Esophagus squamous epithelium (tissue), 5 donors: ENCODE results near the gene HECA. TPM values are rescaled to one million over a fixed set of nuclear protein-coding genes. Genes with fewer than 3 reads are reported as not detected.

Source experiments
- DNase-seq: peaks from one replicate; lab custom pipeline; 2025; lab: John Stamatoyannopoulos, UW
- H3K27ac ChIP-seq, 4 donors: fragments of 200-600 bp; sonication (generic); one replicate each; pipeline ENCODE4 v1.5.1; 2016 to 2019; ENCODE audit warnings: mild to moderate bottlenecking in 1 of 4
- H3K27me3 ChIP-seq, 4 donors: fragments of 200-600 bp; sonication (generic); 1 replicate in 3 of 4; 2 replicates in 1 of 4; pipeline versions ENCODE4 v1.5.1 to v1.6.0; 2017 to 2021; ENCODE audit warnings: antibody characterized with exemption in 1 of 4
- H3K36me3 ChIP-seq, 3 donors: fragments of 200-600 bp; sonication (generic); one replicate each; pipeline ENCODE4 v1.5.1; 2016 to 2019
- H3K4me1 ChIP-seq, 3 donors: fragments of 200-600 bp; sonication (generic); one replicate each; pipeline ENCODE4 v1.5.1; 2017 to 2019
- H3K4me3 ChIP-seq, 4 donors: fragments of 200-600 bp; sonication (generic); 1 replicate in 3 of 4; 2 replicates in 1 of 4; pipeline ENCODE4 v1.5.1; 2016 to 2019; ENCODE audit warnings: mild to moderate bottlenecking in 2 of 4, moderate library complexity in 1 of 4
- H3K9me3 ChIP-seq, 3 donors: fragments of 200-600 bp; sonication (generic); one replicate each; pipeline ENCODE4 v1.5.1; 2016 to 2019
- CTCF ChIP-seq, 6 experiments: fragments of 450-650 bp in 4 of 6; fragments of 200-600 bp in 2 of 6; sonication (generic) in 2 of 6; IDR thresholded peaks; one replicate each; pipeline ENCODE4 v1.5.1; 2016 to 2019; ENCODE audit warnings: antibody characterized with exemption in 6 of 6, mild to moderate bottlenecking in 4 of 6, moderate library complexity in 4 of 6
- POLR2A ChIP-seq, 4 donors: fragments of 450-650 bp; IDR thresholded peaks; one replicate each; pipeline ENCODE4 v1.6.1; 2017; ENCODE audit warnings: antibody characterized with exemption in 4 of 4, mild to moderate bottlenecking in 4 of 4, moderate library complexity in 3 of 4
- WGBS, 2 donors: methylation state at CpG; one replicate each; pipeline ENCODE4 v1.1.5; 2018; 5-methylcytosine and 5-hydroxymethylcytosine counted together
- intact Hi-C: fragments of 100-400 bp; cut with DNase I; formaldehyde crosslinking; loops from one replicate; pipeline ENCODE4 v1.15.0; 2022
- total RNA-seq, 4 donors: library from RNA; depleted of rRNA; stranded (reverse); fragments of >200 nt; gene quantifications; one replicate each; pipeline ENCODE4 v1.1.0, GENCODE V29; 2016
- donor health status: DM: yes; HTN: yes; CAD: no.

The HECA gene
- total RNA-seq, 4 donors from 2014 or later = 29.6 to 44.4 (median 35.8) TPM

DNA sequence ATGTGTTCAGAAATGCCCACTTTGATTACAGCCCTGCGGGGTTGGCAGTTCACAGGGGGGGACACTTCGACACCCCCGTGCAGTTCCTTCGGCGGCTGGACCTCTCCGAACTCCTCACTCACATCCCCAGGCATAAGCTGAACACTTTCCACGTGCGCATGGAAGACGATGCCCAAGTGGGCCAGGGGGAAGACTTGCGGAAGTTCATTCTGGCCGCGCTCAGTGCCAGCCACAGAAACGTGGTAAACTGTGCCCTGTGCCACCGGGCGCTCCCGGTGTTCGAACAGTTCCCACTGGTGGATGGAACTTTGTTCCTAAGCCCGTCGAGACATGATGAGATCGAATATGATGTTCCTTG lies 32.1 kb downstream of the HECA start:
- Histone ChIP-seq H3K27me3 (no peaks in the 10 kb centered on the region), H3K4me3 (no peak overlapping the region), H3K4me1 (peaks cover under 1 to 33% (median 8%) of the 10 kb centered on the region in 3 donors), H3K27ac (no peak overlapping the region), H3K36me3 (peaks cover 12 to 37% (median 17%) of the 10 kb centered on the region in 3 donors), H3K9me3 (no peaks in the 10 kb centered on the region)
- 93 to 94% methylated on average over 17 to 20 of the region's 20 CpGs for WGBS, 2 donors
- TF ChIP-seq POLR2A (IDR thresholded peaks at IDR 0.05) (no peak), CTCF (IDR thresholded peaks at IDR 0.05) (no peak)
- DNase-seq = no peak
- intact Hi-C loops = no loop called here

- DNase-seq = no peak
- peaks cover 0 to 31% (median 9%) of the 10 kb centered on the region in 3 donors for H3K4me1 ChIP-seq
- TF ChIP-seq POLR2A (IDR thresholded peaks at IDR 0.05) (no peak), CTCF (IDR thresholded peaks at IDR 0.05) (no peak)
- H3K4me3 ChIP-seq = no peak overlapping the region
- 44 to 45% methylated on average over 4 of the region's 4 CpGs for WGBS, 2 donors
- H3K27ac ChIP-seq = peak overlapping the region in 2 of 4 donors; percentile 29 to 44
- H3K9me3 ChIP-seq = no peaks in the 10 kb centered on the region
- intact Hi-C loops = no loop called here
- no peaks in the 10 kb centered on the region for H3K27me3 ChIP-seq
- peaks cover 3 to 54% (median 6%) of the 10 kb centered on the region in 3 donors for H3K36me3 ChIP-seq
Measured at GRCh38 chr6:139172151-139172550, 37.3 kb downstream of the HECA start.

DNA sequence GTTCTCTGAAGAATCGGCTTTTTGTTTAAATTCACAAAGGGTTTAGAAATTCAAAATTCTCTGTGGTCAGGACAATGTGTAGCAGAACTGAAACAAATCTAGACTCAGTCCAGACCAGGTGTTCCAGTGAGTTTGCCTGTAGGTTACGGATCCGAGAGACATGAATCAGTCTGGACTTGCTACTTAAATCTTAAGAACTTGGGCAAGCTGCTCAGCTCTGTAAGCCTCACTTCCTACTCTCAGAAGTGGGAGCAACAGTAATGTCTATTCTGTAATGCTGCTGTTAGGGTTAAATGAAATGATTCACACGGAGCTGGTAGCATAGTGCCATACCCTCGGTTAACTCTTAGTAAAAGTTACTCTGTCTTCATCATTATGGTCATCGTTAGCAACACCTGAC lies 37.7 kb downstream of the HECA start:
- 36 to 45% methylated on average over 6 of the region's 6 CpGs for WGBS, 2 donors
- no peaks in the 10 kb centered on the region for H3K27me3 ChIP-seq
- H3K4me3 ChIP-seq = no peak overlapping the region
- H3K36me3 ChIP-seq = peaks cover 0 to 54% (median 2%) of the 10 kb centered on the region in 3 donors
- H3K9me3 ChIP-seq = no peaks in the 10 kb centered on the region
- peaks cover 0 to 31% (median 9%) of the 10 kb centered on the region in 3 donors for H3K4me1 ChIP-seq
- intact Hi-C loops = no loop called here
- peak overlapping the region; percentile 6 to 44 (median 24) for H3K27ac ChIP-seq
- TF ChIP-seq POLR2A (IDR thresholded peaks at IDR 0.05) = no peak
- TF ChIP-seq CTCF (IDR thresholded peaks at IDR 0.05) = no peak
- DNase-seq = no peak

DNA sequence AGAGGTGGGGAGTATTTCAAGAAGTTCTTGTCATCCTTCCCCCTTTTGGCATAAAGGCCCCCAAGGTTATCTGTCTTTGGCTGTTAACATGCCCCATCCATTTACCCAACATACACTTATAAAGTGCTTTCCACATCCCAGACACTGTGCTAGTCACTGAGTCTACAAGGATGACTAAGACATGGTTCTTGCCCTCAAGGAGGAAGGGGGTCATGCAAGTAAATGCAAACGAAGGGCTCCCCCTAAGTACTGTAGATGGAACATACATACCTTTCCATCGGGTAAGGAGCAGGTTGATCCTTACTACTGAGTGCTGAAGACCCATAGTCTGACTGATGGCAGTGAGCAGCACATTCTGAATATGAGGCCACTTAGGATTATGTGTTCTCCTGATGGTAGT lies 38.3 kb downstream of the HECA start:
- Histone ChIP-seq H3K36me3 (peaks cover 0 to 54% (median 0%) of the 10 kb centered on the region in 3 donors), H3K27me3 (no peaks in the 10 kb centered on the region), H3K27ac (peak overlapping the region in 2 of 4 donors; percentile 6 to 18), H3K9me3 (no peaks in the 10 kb centered on the region), H3K4me3 (no peak overlapping the region), H3K4me1 (peaks cover 0 to 31% (median 9%) of the 10 kb centered on the region in 3 donors)
- intact Hi-C loops = no loop called here
- no peak for TF ChIP-seq POLR2A (IDR thresholded peaks at IDR 0.05)
- no peak for TF ChIP-seq CTCF (IDR thresholded peaks at IDR 0.05)
- DNase-seq = no peak
- WGBS, 2 donors = 66 to 67% methylated on average over 1 to 2 of the region's 2 CpGs

DNA sequence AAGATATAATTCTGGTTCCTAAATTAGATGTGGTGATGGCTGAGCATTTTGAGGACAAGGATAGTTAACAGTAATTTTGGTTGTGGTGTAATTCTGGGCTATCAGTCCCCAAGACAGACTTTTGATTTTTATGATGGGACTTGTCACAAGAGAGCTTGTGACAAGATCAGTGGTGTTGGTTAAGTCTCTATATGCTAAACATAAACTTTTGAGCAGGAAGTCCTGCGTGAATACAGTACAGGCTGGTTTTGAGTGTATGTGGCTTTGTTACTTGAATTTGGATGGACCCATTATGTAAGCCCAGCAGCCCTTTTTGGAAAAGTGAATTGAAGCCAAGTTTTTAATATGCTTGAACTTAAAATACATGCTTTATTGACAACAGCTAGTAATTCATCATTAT lies 38.9 kb downstream of the HECA start:
- Histone ChIP-seq H3K4me3 (no peak overlapping the region), H3K27me3 (no peaks in the 10 kb centered on the region), H3K4me1 (peaks cover 0 to 31% (median 9%) of the 10 kb centered on the region in 3 donors), H3K27ac (no peak overlapping the region), H3K36me3 (peaks cover 0 to 54% (median 0%) of the 10 kb centered on the region in 3 donors), H3K9me3 (no peaks in the 10 kb centered on the region)
- TF ChIP-seq POLR2A (IDR thresholded peaks at IDR 0.05) (no peak), CTCF (IDR thresholded peaks at IDR 0.05) (no peak)
- DNase-seq = no peak
- intact Hi-C loops = no loop called here
- whole genome bisulfite sequencing, 2 donors = 73 to 79% methylated on average over 1 of the region's 1 CpG
